Keratinocyte (primary cell): Measurements from ENCODE around the gene SMC2. TPM values are rescaled to one million over a fixed set of nuclear protein-coding genes. Genes with fewer than 3 reads are reported as not detected.
A peak's percentile ranks its signal among the peaks of the same experiment; 100 is the strongest.

Experiments
- DNase-seq: peaks from one replicate; pipeline ENCODE4 v3.0.0-alpha.2; 2011; ENCODE audit warnings: low read depth, missing footprints, low spot score
- FAIRE-seq: peaks from 2 replicates; lab custom pipeline; 2011; peaks lifted over from hg19 to GRCh38; lab: Jason Lieb, UNC
- H2AFZ ChIP-seq: 2 replicates; pipeline ENCODE4 v1.6.0; 2012; ENCODE audit warnings: low read length, control low read depth, inconsistent platforms; ENCODE audit not compliant: control insufficient read depth
- H3K27ac ChIP-seq: 2 replicates; pipeline ENCODE4 v1.5.1; 2011; ENCODE audit warnings: low read length; ENCODE audit not compliant: control insufficient read depth, insufficient read depth
- H3K27me3 ChIP-seq: 3 replicates; pipeline ENCODE4 v1.6.0; 2011; ENCODE audit warnings: low read length; ENCODE audit not compliant: control insufficient read depth, insufficient read depth; ENCODE audit errors: extremely low read depth
- H3K36me3 ChIP-seq, 2 experiments: 2 replicates in 1 of 2; 3 replicates in 1 of 2; pipeline ENCODE4 v1.5.1; 2011; ENCODE audit warnings: low read length in 2 of 2, mild to moderate bottlenecking in 1 of 2; ENCODE audit not compliant: control insufficient read depth in 2 of 2, insufficient read depth in 2 of 2; ENCODE audit errors: extremely low read depth in 1 of 2
- H3K4me1 ChIP-seq: 3 replicates; pipeline ENCODE4 v1.5.1; 2011; ENCODE audit warnings: low read length; ENCODE audit not compliant: control insufficient read depth, insufficient read depth; ENCODE audit errors: extremely low read depth
- H3K4me2 ChIP-seq: 3 replicates; pipeline ENCODE4 v1.6.0; 2011; ENCODE audit warnings: low read depth, low read length; ENCODE audit not compliant: control insufficient read depth, insufficient read depth; ENCODE audit errors: extremely low read depth
- H3K4me3 ChIP-seq, 3 experiments: fragments of 200-600 bp in 1 of 3; sonication (generic) in 1 of 3; 2 replicates in 2 of 3; 3 replicates in 1 of 3; pipeline ENCODE4 v1.5.1; 2011 to 2016; ENCODE audit warnings: low read length in 3 of 3, mild to moderate bottlenecking in 3 of 3, control low read depth in 2 of 3, inconsistent platforms in 1 of 3, low read depth in 1 of 3, mixed read lengths in 1 of 3, mixed run types in 1 of 3, moderate library complexity in 1 of 3; ENCODE audit not compliant: control insufficient read depth in 2 of 3, insufficient read depth in 2 of 3; ENCODE audit errors: extremely low read depth in 1 of 3
- H3K79me2 ChIP-seq: 2 replicates; pipeline ENCODE4 v1.6.0; 2012; ENCODE audit warnings: low read length; ENCODE audit not compliant: control insufficient read depth, insufficient read depth
- H3K9ac ChIP-seq: 3 replicates; pipeline ENCODE4 v1.6.0; 2011; ENCODE audit warnings: low read length; ENCODE audit not compliant: control insufficient read depth, insufficient read depth; ENCODE audit errors: extremely low read depth
- H3K9me1 ChIP-seq: 3 replicates; pipeline ENCODE4 v1.6.0; 2011; ENCODE audit warnings: low read length; ENCODE audit not compliant: control insufficient read depth, insufficient read depth; ENCODE audit errors: extremely low read depth
- H3K9me3 ChIP-seq: 2 replicates; pipeline ENCODE4 v1.5.1; 2012; ENCODE audit warnings: low read depth, low read length; ENCODE audit not compliant: control insufficient read depth
- H4K20me1 ChIP-seq: 3 replicates; pipeline ENCODE4 v1.6.0; 2011; ENCODE audit warnings: low read length; ENCODE audit not compliant: control insufficient read depth, insufficient read depth; ENCODE audit errors: extremely low read depth
- CTCF ChIP-seq, 3 experiments: IDR thresholded peaks in 1 of 3; conservative IDR thresholded peaks in 1 of 3; optimal IDR thresholded peaks in 1 of 3; 2 replicates in 2 of 3; 3 replicates in 1 of 3; pipeline versions ENCODE3 to v1.5.1; 2011; ENCODE audit warnings: low read length in 3 of 3, mild to moderate bottlenecking in 3 of 3, moderate library complexity in 2 of 3, control low read depth in 1 of 3, inconsistent platforms in 1 of 3; ENCODE audit not compliant: insufficient read depth in 2 of 3; ENCODE audit errors: extremely low read depth in 1 of 3
- EZH2 ChIP-seq: IDR thresholded peaks from one replicate; pipeline ENCODE4 v1.6.1; 2012; ENCODE audit warnings: inconsistent platforms, mild to moderate bottlenecking, low read length, moderate library complexity
- dilution Hi-C: fragments of 300-500 bp; cut with MboI; formaldehyde crosslinking; loops from one replicate; pipeline ENCODE4 v1.7.0; 2020; ENCODE audit warnings: low sequenced_read_pairs; ENCODE audit not compliant: extremely low pct_ligation_motif_present
- polyA minus RNA-seq, 3 experiments: library from RNA; depleted of rRNA, polyadenylated mRNA; stranded (reverse); fragments of >200 nt; gene quantifications; 1 replicate in 1 of 3; 2 replicates in 1 of 3; 3 replicates in 1 of 3; pipeline ENCODE4 v1.2.3, GENCODE V29; 2011
- polyA plus RNA-seq, 5 experiments: library from polyadenylated mRNA; depleted of rRNA in 3 of 5; stranded (reverse) in 3 of 5; stranded (forward) in 1 of 5; unstranded in 1 of 5; fragments of >200 nt; gene quantifications; 1 replicate in 1 of 5; 2 replicates in 3 of 5; 3 replicates in 1 of 5; pipeline versions ENCODE4 v1.2.1 to v1.2.3, GENCODE V29; 2011 to 2012; ENCODE audit warnings: missing spikeins in 2 of 5, low read depth in 1 of 5, low replicate concordance in 1 of 5

SMC2 gene
- polyA plus RNA-seq (5.0 to 13.9 TPM (median 8.5 TPM) in 3 replicates), polyA minus RNA-seq (2.9 to 14.8 TPM (median 4.6 TPM) in 3 replicates)
- polyA plus RNA-seq (2011; ENCODE audit: low read depth) = 11.0 TPM
- polyA plus RNA-seq (2011; cell fraction: cytosol; rRNA removed) = 3.5 and 6.2 TPM in 2 replicates
- 5.9 and 8.6 TPM in 2 replicates for polyA plus RNA-seq (2011; cell fraction: nucleus; rRNA removed)
- polyA plus RNA-seq (2012; ENCODE audit: low replicate concordance) = 3.1 and 11.4 TPM in 2 replicates
- polyA minus RNA-seq (2011; cell fraction: cytosol; rRNA and poly(A)+ RNA removed) = 4.8 TPM
- 4.9 and 9.6 TPM in 2 replicates for polyA minus RNA-seq (2011; cell fraction: nucleus; rRNA and poly(A)+ RNA removed)

- Histone ChIP-seq H3K9ac (peak within 1 kb of the TSS; percentile 98), H3K4me2 (peak within 1 kb of the TSS; percentile 95), H3K36me3 (no peaks in the 10 kb centered on the region), H3K27me3 (no peaks in the 10 kb centered on the region), H3K9me3 (no peaks in the 10 kb centered on the region), H3K79me2 (peaks cover 17% of the 10 kb centered on the region), H2AFZ (peak within 1 kb of the TSS; percentile 98), H4K20me1 (no peaks in the 10 kb centered on the region), H3K9me1 (no peaks in the 10 kb centered on the region), H3K4me3 (peak within 1 kb of the TSS; percentile 78 to 97 (median 84)), H3K27ac (peak within 1 kb of the TSS; percentile 99), H3K4me1 (peaks cover 19% of the 10 kb centered on the region)
- TF ChIP-seq CTCF (optimal IDR thresholded peaks at IDR 0.05 in 1 of 3, IDR thresholded peaks at IDR 0.05 in 1 of 3, conservative IDR thresholded peaks at IDR 0.05 in 1 of 3; ENCODE audit: extremely low read depth in 1 of 3, insufficient read depth in 2 of 3, low read length in 3 of 3) (no peak), EZH2 (no peak)
- FAIRE-seq (no peak), DNase-seq (no peak)
- dilution Hi-C loops = no loop called here
These were observed at the start of gene SMC2 for GRCh38 chr9:104093647-104094533. Gene SMC2, plus strand, starts transcription at chr9:104094309. Its CDS starts 1,076 bp downstream, at chr9:104095385.

- DNase-seq (no peak), FAIRE-seq (peak; percentile 56)
- no peaks in the 10 kb centered on the region for H3K9me3 ChIP-seq
- H3K36me3 ChIP-seq = no peaks in the 10 kb centered on the region
- H3K9ac ChIP-seq = no peak overlapping the region
- TF ChIP-seq CTCF (optimal IDR thresholded peaks at IDR 0.05 in 1 of 3, IDR thresholded peaks at IDR 0.05 in 1 of 3, conservative IDR thresholded peaks at IDR 0.05 in 1 of 3; ENCODE audit: extremely low read depth in 1 of 3, insufficient read depth in 2 of 3, low read length in 3 of 3) = no peak
- TF ChIP-seq EZH2 = no peak
- H2AFZ ChIP-seq = no peak overlapping the region
- H3K4me1 ChIP-seq = no peaks in the 10 kb centered on the region
- no peaks in the 10 kb centered on the region for H4K20me1 ChIP-seq
- H3K9me1 ChIP-seq = no peaks in the 10 kb centered on the region
- no peak overlapping the region for H3K4me2 ChIP-seq
- no peaks in the 10 kb centered on the region for H3K27me3 ChIP-seq
- H3K4me3 ChIP-seq = no peak overlapping the region
- dilution Hi-C loops = no loop called here
- no peaks in the 10 kb centered on the region for H3K79me2 ChIP-seq
- H3K27ac ChIP-seq = no peak overlapping the region
These were observed 25.6 kb upstream of the SMC2 start for GRCh38 chr9:104068546-104068945.
